Epithelial cell of proximal tubule (primary cell): ENCODE data around the gene SAG. TPM values are rescaled to one million over a fixed set of nuclear protein-coding genes. Genes with fewer than 3 reads are reported as not detected.

Experiments
- DNase-seq: peaks from one replicate; pipeline ENCODE4 v3.0.0-alpha.2; 2011; ENCODE audit warnings: low read depth
- H3K4me3 ChIP-seq: 2 replicates; pipeline ENCODE4 v1.5.1; 2011; ENCODE audit warnings: low read depth, mild to moderate bottlenecking, low read length
- total RNA-seq: library from RNA; depleted of rRNA; stranded (reverse); fragments of >200 nt; gene quantifications from 2 replicates; pipeline ENCODE4 v1.2.3, GENCODE V29; 2015
- TF ChIP-seq, protein P1 (sequence below): conservative IDR thresholded peaks from 2 replicates; pipeline ENCODE4 v1.5.1; 2012; ENCODE audit warnings: low read depth, mild to moderate bottlenecking, low read length

SAG gene
- total RNA-seq, 1 donor from 2014 or later, result not detected

DNA sequence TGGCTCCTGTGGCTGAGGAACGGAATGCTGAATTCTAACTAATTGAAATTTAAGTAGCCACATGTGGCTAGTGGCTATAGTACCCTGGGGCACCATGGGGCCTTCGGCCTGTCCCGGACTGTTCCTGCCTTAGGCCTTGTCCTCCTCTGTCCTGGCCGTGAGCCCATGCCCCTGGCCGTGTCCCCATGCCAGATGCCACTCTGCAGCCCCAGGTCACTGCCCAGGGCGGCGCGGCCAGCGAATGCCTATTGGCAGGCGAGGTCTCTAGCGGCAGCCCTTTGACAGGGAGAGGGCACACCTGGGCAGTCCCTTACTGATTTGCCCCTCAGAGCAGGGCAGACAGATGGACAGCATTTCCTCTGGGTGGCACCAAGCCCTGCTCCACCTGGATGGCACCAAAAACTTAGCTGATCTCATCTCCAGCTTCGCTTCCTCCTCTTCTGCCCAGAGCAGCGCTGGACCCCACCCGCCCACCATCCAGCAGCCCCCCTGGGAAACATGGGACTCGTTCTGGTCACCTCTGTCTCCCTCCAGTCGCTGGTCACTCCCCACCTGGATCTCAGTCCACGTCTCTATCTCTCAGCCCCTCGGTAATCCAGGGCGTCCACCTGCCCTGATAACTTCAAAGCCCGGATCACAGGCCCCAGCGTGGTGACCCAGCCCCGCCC lies 45.6 kb downstream of the SAG start:
- peak overlapping the region; percentile 56 for H3K4me3 ChIP-seq
- DNase-seq, result no peak
- TF ChIP-seq, protein P1, sequence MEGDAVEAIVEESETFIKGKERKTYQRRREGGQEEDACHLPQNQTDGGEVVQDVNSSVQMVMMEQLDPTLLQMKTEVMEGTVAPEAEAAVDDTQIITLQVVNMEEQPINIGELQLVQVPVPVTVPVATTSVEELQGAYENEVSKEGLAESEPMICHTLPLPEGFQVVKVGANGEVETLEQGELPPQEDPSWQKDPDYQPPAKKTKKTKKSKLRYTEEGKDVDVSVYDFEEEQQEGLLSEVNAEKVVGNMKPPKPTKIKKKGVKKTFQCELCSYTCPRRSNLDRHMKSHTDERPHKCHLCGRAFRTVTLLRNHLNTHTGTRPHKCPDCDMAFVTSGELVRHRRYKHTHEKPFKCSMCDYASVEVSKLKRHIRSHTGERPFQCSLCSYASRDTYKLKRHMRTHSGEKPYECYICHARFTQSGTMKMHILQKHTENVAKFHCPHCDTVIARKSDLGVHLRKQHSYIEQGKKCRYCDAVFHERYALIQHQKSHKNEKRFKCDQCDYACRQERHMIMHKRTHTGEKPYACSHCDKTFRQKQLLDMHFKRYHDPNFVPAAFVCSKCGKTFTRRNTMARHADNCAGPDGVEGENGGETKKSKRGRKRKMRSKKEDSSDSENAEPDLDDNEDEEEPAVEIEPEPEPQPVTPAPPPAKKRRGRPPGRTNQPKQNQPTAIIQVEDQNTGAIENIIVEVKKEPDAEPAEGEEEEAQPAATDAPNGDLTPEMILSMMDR, result no peak

- peak within 1 kb of the TSS; percentile 81 for H3K4me3 ChIP-seq
- TF ChIP-seq, protein P1, result no peak
- DNase-seq, result no peak
Observed at GRCh38 chr2:233353769-233354499, 46.3 kb downstream of the SAG start, which contains the start of gene DGKD. Gene DGKD (plus strand): TSS chr2:233354494. CDS start chr2:233354519, 25 bp downstream.

- no peak for DNase-seq
- peak overlapping the region; percentile 81 for H3K4me3 ChIP-seq
- TF ChIP-seq, protein P1, result no peak
Observed at GRCh38 chr2:233354500-233354924, 46.9 kb downstream of the SAG start.

- no peak for DNase-seq
- TF ChIP-seq, protein P1, result no peak
- peak overlapping the region; percentile 81 for H3K4me3 ChIP-seq
Observed at GRCh38 chr2:233354971-233355574, 47.5 kb downstream of the SAG start.

DNA sequence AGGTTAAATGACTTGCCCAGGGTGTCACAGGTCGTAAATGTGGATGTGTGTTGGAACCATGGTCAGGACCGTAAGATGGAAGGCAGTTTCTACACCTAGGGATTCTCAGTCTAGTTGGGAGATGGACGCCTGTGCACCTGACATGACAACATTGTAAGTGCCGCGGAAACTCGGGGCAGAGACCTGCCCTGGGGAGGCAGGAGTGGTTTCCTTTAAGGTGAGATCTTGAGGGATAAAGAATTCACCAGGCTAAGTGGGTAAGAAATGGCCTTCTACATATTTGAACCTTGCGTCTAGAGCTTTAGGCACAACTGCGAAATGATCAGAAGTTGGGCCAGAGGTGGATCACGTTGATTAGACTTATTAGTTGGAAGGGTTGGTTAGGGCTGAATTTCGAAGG lies 48.3 kb downstream of the SAG start:
- DNase-seq, result no peak
- TF ChIP-seq, protein P1, result no peak
- peak overlapping the region; percentile 81 for H3K4me3 ChIP-seq

- DNase-seq, result no peak
- H3K4me3 ChIP-seq, result no peak overlapping the region
- TF ChIP-seq, protein P1, result no peak
Observed at GRCh38 chr2:233356546-233357308, 49.1 kb downstream of the SAG start.
